Colonic mucosa (tissue), 4 donors: ENCODE measurements around the gene POU2F1. TPM values are rescaled to one million over a fixed set of nuclear protein-coding genes. Genes with fewer than 3 reads are reported as not detected.

Experiments used
- DNase-seq: peaks from one replicate; pipeline ENCODE4 v3.0.0-alpha.2; 2020
- H3K27ac ChIP-seq: fragments of 200-600 bp; one replicate; pipeline ENCODE4 v1.8.0; 2021
- H3K27me3 ChIP-seq: fragments of 200-600 bp; one replicate; pipeline ENCODE4 v1.8.0; 2021
- H3K36me3 ChIP-seq: fragments of 200-600 bp; one replicate; pipeline ENCODE4 v1.8.0; 2021
- H3K4me1 ChIP-seq: fragments of 200-600 bp; one replicate; pipeline ENCODE4 v1.8.0; 2021; ENCODE audit warnings: mild to moderate bottlenecking
- H3K4me3 ChIP-seq: fragments of 200-600 bp; one replicate; pipeline ENCODE4 v1.8.0; 2021
- H3K9ac ChIP-seq, 2 donors: one replicate each; pipeline ENCODE4 v1.7.0; 2013; ENCODE audit warnings: control low read depth in 2 of 2, low read depth in 2 of 2, low read length in 2 of 2
- H3K9me3 ChIP-seq: fragments of 200-600 bp; one replicate; pipeline ENCODE4 v1.8.0; 2021
- intact Hi-C: fragments of 100-400 bp; cut with DNase I; formaldehyde crosslinking; loops from one replicate; pipeline ENCODE4 v1.14.1; 2022
- total RNA-seq, 2 donors: library from RNA; stranded (reverse); fragmentation: NEBNext Ultra II Directional in 1 of 2; extraction: Animal tissue kit (Norgen Biotek cat#: 25700) in 1 of 2; gene quantifications; one replicate each; pipeline ENCODE4 v1.2.1, GENCODE V29; 2021
- TF ChIP-seq, protein P1 (sequence below): fragments of 200-600 bp; IDR thresholded peaks from one replicate; pipeline ENCODE4 v1.8.0; 2022; ENCODE audit warnings: antibody characterized with exemption, mild to moderate bottlenecking
- donor health status: healthy.
- donor health status: DM: no; HTN: no; CAD: no.
- donor health status: DM: no; HTN: no; CAD: no.

The POU2F1 gene
- total RNA-seq, 2 donors from 2014 or later, result 16.4 to 24.4 TPM

DNA sequence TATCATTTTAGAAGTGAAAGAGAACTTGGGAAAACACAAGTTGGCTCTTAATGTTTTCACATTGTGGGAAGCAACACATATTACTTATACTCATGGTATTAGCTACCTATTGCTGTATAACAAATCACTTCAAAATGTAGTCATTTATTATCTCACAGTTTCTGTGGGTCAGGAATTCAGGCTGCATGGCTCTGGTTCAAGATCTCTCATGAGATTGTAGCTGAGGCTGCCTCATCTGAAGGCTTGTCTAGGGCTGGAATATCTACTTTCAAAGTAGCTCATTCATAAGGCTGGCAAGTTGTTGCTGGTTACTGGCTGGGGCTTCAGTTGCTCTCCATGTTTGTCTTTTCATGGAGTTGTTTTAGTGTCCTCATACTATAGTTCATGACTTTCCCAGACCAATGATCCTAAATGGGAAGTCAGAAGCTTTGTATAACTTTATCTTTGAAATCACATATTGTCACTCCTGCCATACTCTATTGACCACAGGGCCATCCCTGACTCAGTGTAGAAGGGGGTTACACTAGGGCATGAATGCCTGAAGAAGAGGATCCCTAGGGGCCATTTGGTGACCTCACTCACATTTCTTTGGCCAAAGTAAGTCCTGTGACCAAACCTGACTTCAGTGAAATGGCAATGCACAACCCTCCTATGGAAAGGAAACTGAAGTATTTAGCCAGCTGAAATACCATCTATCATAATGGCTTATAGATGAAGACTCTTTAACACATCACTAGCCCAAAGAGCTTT is 37.9 kb upstream of the POU2F1 start:
- H3K9ac ChIP-seq, result no peak overlapping the region
- TF ChIP-seq, protein P1, sequence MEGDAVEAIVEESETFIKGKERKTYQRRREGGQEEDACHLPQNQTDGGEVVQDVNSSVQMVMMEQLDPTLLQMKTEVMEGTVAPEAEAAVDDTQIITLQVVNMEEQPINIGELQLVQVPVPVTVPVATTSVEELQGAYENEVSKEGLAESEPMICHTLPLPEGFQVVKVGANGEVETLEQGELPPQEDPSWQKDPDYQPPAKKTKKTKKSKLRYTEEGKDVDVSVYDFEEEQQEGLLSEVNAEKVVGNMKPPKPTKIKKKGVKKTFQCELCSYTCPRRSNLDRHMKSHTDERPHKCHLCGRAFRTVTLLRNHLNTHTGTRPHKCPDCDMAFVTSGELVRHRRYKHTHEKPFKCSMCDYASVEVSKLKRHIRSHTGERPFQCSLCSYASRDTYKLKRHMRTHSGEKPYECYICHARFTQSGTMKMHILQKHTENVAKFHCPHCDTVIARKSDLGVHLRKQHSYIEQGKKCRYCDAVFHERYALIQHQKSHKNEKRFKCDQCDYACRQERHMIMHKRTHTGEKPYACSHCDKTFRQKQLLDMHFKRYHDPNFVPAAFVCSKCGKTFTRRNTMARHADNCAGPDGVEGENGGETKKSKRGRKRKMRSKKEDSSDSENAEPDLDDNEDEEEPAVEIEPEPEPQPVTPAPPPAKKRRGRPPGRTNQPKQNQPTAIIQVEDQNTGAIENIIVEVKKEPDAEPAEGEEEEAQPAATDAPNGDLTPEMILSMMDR, result no peak
- H3K27ac ChIP-seq, result no peak overlapping the region
- H3K4me1 ChIP-seq, result no peaks in the 10 kb centered on the region
- DNase-seq, result no peak
- H3K9me3 ChIP-seq, result no peaks in the 10 kb centered on the region
- no peaks in the 10 kb centered on the region for H3K36me3 ChIP-seq
- intact Hi-C loops, result no loop called here
- no peak overlapping the region for H3K4me3 ChIP-seq
- no peaks in the 10 kb centered on the region for H3K27me3 ChIP-seq

DNA sequence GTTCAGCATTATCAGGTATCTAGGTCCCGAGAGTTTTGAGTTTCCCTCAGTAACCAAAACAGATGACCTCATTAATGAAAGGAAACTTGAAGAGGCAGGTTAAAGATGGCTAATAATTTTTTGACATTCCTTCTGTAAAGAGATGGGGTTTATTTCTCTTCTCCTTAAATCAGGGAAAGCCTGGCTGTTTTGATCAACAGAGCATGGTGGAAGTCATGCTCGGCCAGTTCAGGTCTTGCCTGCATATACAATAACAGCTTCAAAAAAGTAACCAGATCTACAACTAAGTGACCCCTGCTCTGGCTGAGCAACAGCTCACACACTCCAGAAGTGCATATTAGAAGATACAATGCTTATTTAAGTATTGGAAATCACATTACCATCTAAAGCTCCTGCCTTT is 36.6 kb upstream of the POU2F1 start:
- H3K27ac ChIP-seq, result no peak overlapping the region
- intact Hi-C loops, result no loop called here
- no peak overlapping the region for H3K4me3 ChIP-seq
- no peaks in the 10 kb centered on the region for H3K9me3 ChIP-seq
- H3K9ac ChIP-seq, result no peak overlapping the region
- H3K27me3 ChIP-seq, result no peaks in the 10 kb centered on the region
- no peaks in the 10 kb centered on the region for H3K4me1 ChIP-seq
- no peak for DNase-seq
- TF ChIP-seq, protein P1, result no peak
- no peaks in the 10 kb centered on the region for H3K36me3 ChIP-seq

DNA sequence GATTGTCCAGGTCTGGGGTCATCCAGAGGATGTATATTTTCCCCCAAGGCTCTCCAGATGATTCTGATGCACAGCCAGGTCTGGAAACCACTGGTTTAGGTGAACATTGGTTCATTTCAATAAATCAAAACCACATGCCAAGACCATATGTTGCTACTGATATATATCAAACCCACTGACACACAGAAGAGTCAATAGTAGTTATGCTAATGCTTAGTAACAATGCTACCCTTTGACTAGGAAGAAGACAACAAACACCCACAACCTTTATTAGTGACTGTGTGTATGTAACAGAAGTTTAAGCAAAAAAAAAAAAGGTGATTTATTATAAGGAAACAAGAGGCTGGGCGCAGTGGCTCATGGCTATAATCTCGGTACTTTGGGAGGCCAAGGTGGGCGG is 35.6 kb upstream of the POU2F1 start:
- Histone ChIP-seq H3K36me3 (no peaks in the 10 kb centered on the region), H3K27me3 (no peaks in the 10 kb centered on the region), H3K4me3 (no peak overlapping the region), H3K27ac (no peak overlapping the region), H3K4me1 (no peaks in the 10 kb centered on the region), H3K9me3 (no peaks in the 10 kb centered on the region), H3K9ac (no peak overlapping the region)
- intact Hi-C loops, result no loop called here
- TF ChIP-seq, protein P1, result no peak
- DNase-seq, result no peak

DNA sequence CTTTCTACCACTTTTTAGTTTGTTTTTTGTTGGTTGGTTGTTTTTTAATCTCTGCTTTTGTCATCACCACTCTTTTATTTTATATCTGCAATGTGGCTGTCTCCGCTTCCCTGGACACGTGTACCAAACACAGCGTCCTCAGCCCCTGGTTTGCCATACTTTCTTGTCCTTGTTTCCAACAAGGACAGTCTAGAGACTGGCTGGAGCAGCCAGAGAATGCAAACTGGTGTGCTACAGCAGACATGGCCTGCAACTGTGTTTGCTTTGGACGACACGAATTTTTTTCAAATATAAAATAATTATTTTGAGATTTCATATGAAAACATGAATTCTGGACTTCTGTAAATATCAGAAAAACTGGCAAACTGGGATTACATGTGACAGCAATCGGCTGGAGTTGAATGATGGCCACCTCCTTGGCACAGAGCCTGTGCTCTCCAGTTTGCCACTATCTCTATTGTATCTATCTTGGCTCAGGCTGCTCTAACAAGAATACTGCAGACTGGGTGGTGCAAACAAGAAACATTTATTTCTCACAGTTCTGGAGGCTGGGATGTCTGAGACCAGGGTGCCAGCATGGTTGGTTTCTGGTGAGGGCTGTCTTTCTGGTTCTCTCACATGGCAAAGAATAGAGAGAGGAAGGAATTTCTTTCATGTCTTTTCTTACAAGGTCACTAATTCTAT is 34.6 kb upstream of the POU2F1 start:
- H3K9ac ChIP-seq, result no peak overlapping the region
- no peaks in the 10 kb centered on the region for H3K9me3 ChIP-seq
- no peaks in the 10 kb centered on the region for H3K36me3 ChIP-seq
- no peak overlapping the region for H3K4me3 ChIP-seq
- H3K4me1 ChIP-seq, result no peaks in the 10 kb centered on the region
- H3K27me3 ChIP-seq, result no peaks in the 10 kb centered on the region
- DNase-seq, result no peak
- TF ChIP-seq, protein P1, result no peak
- H3K27ac ChIP-seq, result no peak overlapping the region
- intact Hi-C loops, result no loop called here

DNA sequence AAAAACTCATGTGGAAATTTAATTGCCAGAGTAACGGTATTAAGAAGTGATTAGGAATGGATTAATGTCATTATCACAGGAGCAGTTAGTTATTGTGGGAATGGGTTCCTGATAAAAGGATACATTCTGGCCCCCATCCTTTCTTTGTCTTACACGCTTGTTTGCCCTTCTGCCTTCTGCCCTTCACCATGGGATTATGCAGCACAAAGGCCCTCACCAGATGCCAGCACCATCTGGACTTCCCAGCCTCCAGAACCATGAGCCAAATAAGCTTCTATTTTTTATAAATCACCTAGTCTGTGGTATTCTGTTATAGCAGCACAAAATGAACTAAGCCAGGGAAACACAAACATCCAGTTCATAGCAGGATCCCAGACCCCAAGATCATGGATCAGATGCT is 33.9 kb upstream of the POU2F1 start:
- H3K36me3 ChIP-seq, result no peaks in the 10 kb centered on the region
- H3K9me3 ChIP-seq, result no peaks in the 10 kb centered on the region
- no peak overlapping the region for H3K9ac ChIP-seq
- H3K27ac ChIP-seq, result no peak overlapping the region
- no peak overlapping the region for H3K4me3 ChIP-seq
- H3K4me1 ChIP-seq, result no peaks in the 10 kb centered on the region
- intact Hi-C loops, result no loop called here
- no peak for DNase-seq
- H3K27me3 ChIP-seq, result no peaks in the 10 kb centered on the region
- TF ChIP-seq, protein P1, result no peak
